Activated effector memory CD4-positive, alpha-beta T cell treated with anti-CD3 and anti-CD28 coated beads, Interleukin-2, amount 50 U/mL, for 16 hours (primary cell): ENCODE results near the gene MTX1.
A peak's percentile ranks its signal among the peaks of the same experiment; 100 is the strongest.
"Not testable (repeated sequence)": the region's sequence is repeated elsewhere in the genome, so short reads cannot be mapped to it uniquely, and the experiment has no call there.

Experiments
- DNase-seq: peaks from one replicate; pipeline ENCODE4 v3.0.0-alpha.2; 2020

The MTX1 gene

DNA sequence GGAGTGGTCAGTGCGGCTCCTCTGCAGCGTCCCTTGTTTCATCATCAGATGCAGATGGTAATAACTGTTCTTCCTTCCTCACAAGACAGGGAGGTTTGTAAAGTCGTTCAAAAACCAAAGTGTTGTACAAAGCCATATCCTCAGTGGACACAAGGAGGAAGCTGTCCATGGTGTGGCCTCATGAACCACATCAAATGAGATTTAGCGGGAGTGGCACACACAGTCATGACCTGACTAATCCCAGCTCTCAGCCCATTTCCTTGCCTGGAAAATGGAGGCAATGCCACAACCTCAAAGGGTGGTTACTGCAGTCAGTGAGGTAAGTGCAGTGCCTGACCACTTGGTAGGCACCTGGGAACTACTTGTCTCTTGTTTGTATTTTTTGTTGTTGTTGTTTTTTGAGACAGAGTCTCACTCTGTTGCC is 33.4 kb downstream of the MTX1 start:
- DNase-seq, result no peak

DNA sequence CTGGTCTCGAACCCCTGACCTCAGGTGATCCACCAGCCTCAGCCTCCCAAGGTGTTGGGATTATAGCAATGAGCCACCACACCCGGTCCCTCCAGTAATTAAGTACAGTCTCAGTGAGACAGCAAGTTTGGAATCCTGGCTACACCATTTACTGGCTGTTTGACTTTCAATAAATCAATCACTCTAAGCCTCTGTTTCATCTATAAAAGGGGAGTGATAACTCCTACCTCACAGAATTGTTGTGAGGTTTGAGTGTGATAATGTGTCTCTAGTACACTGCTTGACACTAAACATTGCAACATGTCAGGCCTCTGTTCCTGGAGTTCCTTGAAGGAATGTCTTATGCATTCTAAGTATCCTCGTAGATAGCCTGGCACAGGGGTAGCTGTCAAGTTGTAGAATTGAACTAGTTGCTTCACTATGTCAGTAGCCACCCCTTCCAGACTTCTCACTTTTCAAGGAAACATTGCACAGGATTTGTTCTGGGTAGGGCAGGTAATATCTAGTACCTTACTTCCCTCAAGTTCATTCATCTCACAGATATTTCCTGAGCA is 34.4 kb downstream of the MTX1 start:
- no peak for DNase-seq

DNA sequence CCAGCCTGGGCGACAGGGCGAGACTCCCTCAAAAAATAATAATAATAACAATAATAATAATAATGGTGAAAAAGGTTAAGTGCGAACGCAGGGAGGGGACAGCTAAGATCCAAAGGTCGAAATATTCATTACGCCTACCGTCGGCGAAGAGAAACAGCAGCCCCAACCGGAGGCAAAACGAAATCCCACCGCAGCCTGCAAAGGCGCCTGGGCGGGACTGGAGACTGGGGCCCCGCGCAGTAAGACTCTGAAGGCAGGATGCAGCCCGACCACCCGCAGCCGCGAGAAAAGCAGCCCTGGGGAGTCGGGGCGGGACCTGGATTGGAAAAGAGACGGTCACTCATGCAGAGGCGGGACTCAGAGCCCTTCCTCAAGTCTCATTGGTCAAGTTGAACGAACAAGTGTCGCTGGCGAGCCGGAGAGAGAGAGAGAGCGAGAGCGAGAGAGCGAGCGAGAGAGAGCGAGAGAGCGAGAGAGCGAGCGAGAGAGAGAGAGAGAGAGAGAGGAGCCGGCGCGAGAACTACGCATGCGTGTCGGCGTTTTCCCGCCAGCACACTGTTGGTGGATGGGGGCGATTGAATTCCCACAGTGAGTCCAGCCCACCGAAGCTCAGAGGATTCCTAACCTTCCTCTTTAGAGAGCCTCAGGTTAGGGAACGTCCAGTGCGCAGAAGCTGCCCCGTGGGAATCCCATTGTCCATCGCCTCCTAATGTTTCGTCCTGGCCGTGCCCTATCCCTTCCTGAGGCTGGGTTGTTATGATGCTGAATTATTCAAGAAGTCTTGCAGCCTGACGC is 36.1 kb downstream of the MTX1 start:
- DNase-seq, result peak; percentile 96

DNA sequence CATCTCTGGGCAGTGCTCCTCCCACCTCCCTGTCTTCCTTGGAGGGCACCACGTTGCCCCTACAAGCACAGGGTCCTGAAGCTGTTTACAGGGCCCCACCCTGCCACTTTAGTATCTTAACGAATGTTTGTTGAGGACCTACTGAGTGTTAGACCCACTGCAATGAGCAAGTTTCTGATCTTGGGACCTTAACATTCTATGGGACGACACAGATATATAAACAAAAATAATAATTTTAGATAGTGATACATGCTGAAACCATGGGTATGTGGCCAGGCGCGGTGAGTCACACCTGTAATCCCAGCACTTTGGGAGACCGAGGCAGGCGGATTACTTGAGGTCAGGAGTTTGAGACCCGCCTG is 36.6 kb downstream of the MTX1 start:
- DNase-seq, result no peak

DNA sequence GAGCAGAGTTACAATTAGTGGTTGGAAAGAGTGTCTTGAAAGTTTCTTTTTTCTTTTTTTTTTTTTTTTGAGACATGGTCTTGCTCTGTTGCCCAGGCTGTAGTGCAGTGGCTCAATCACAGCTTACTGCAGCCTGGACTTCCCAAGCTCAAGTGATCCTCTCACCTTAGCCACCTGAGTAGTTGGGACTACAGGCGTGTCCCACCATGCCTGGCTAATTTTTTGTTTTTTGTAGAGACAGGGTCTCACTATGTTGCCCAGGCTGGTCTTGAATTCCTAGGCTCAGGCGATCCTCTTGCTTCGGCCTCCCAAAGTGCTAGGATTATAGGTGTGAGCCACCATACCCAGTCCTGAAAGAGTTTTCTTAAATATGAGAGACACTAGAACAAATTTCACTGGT is 38.3 kb downstream of the MTX1 start:
- not testable (repeated sequence) for DNase-seq

DNA sequence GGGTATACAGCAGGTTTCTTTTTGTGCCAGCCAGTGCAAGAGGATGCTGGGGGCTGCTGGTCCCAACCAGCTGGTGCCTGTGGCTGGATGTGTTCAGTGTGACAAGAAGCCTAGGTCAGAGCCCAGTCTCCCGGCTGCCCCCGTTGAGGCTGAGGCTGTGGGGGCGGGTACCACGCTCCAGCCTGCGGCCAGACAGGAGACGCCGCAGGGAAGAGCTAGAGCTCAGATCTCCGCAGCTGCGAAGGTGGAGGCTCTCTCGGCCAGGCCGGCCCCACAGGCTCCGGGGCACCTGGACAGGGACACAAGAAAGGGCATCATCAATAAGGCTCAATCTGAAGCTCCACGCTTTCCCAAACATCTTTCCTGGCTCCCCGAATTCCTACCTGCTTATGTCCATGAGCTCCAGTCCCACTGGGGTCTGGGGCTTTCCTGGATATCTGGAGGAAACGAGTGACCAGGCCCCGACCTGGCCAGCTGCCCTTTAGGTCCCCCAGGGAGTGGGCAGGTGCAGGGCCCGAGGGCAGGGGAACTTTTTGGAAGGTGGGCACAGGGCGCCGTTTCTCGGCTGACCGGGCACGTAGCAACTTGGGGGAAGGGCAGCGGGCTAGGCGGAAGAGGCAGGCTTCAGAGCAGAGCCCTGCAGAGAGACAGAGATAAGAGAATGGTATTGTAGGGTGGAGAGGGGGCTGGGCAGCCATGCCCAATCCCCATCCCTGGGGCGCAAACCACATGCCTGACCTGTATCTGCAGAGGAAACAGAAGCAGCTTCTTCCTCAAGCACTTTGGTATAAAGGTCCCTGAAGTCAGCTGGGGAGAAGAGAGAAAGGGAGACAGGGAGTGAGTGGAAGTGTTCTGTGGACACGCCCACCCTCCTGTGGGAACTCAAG is 39.4 kb downstream of the MTX1 start:
- no peak for DNase-seq

DNA sequence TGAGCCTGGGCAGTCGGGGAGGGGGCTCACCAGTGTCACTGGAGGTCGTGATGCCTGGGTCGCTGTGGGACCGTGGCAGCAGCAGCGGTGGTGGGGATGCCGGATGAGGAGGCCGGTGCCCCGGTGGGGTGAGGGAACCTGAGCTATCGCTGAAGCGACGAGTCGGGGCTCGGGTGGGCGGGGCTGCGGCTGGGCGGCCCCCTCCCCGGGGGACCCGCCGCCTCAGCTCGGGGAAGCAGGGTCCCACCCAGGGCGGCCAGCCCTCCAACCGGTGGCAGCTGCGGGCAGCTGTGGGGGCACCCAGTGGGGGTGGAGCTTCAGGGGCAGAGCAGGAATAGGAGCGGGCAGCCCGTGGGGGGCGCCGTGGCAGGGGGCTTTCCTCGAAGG is 41.7 kb downstream of the MTX1 start:
- no peak for DNase-seq

DNA sequence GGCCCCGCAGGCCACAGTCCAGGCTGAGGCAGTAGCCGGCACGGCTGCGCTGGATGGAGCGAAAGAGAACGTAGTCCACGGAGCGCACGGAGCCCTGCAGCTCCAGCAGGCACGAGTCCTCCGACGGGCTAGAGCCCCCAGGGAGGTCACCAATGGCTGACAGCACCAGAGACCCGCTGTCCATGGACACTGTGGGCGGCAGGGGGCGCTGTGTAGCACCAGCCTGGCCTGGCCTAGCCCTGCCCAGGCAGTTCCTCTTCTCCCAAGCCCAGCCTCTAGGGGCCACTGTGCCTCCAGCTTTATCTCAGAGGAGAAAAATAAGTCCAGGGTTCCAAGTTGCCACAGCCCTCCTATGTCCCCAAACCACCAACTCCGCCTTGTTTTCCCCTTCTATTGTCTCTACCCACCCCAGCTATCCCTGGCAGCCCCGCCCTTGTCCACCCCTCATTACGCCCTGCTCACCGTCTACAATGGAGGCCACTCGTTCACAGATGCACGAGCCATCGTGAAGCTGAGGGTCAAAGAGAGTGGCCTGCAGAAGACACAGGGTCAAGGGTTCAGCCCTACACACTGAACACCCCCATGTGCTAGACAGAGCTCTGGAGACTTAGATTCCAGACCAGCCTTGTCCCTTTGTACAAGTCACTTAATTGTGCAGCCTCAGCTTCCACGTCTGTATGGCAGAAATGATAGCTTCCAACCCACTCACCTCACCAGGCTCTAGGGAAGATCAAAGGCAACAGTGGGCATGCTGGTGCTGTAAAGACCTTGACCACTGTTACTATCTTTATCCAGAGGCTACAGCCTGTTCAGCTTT is 42.3 kb downstream of the MTX1 start:
- DNase-seq, result peak; percentile 99

DNA sequence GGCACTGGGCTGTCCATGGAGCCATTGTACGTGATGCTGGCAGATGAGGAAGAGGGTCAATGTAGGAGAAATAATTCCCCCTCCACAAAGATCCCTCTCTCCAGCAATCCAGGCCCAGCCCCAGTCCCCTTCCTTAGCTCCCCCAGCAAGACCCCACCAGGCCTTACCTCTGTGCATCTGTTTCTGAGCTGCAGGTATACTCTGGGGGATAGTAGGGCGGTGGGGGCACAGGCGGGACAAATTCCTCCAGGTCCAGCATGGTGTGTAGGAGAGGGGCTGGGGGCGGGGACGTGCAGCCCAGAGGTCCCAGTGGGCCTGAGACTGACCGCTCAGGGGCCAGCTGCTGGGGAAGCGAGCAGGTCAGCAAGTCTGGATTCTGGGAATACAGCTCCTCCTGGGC is 43.1 kb downstream of the MTX1 start:
- DNase-seq, result no peak

DNA sequence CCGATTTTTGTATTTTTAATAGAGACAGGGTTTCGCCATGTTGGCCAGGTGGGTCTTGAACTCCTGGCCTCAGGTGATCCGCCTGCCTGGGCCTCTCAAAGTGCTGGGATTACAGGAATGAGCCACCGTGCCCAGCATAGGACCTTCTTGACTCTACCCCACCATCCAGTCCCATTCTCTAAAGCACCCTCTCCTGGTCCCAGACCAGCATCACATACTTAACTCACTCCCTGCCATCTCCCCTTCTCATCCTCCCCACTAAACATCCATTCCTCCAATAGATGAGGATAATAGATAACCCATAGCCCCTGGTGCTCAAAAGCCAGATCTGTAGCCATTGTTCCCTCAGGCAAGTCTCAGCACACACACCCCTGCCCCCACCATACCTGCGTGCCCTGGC is 44.7 kb downstream of the MTX1 start:
- DNase-seq, result no peak

DNA sequence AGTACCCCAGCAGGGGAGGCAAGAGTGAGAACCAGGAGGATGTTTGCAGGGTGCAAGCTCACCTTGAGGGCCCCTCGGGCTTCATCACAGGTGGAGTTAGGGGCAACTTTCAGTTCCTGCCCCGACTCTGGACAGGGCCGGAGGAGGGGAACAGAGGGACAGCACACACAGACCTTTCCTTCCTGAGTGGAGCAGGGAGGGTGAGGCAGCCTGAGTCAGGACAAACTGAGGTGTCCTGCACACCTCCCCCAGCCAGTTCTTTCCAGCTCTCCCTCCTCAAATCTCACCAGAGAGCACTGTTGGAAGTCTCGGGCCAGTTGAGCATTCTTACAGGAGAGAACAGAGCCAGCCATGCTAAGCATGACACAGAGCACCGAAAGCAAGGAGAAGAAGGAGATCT is 45.3 kb downstream of the MTX1 start:
- DNase-seq, result no peak

DNA sequence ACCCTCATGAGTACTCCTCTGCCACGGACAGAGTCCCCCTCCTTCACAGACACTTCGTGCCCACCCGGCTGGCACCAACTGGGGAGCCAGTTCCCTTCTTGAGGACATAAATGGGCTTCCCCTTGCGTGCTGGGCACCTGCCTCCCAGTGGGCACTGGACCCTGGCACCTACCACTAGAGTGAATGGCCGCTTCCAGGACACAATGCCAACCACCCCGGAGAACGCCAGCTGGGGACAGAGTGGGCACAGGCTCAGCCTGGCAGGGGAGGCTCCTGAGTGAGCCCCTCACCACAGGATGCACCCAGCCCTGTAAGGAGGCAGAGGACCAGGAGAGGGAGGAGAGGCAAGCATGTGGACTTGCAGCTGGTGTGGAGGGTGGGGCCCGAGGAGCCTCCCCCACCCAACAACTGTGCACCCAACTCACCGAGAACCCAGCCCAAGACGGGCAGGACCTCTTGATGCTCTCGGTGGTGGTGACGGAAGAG is 45.8 kb downstream of the MTX1 start:
- DNase-seq, result no peak

DNA sequence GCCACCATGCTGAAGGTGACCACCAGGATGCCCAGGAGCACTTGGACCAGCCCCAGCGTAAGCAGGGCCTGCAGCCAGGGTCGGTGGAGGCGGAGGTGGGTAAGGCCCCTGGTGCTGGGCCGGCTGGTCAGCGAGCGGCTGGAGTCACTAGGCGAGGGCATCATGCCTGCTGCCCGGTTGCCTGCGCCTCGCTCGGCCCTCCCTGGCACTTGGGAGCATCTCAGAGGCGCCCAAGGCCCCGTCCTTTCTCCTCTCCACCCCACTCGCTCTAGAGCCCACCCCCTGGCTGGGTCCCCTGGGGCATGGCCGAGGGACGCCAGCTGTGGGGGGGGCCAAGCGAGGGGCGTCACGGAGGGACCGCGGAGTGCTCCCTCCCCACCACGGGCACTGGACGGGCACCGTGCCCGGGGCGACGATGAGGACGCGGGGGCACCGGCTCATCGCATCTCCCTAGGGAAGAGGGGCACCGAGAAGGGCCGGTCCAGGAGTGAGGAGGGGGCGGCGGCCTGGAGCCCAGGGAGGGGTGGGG is 46.3 kb downstream of the MTX1 start:
- DNase-seq, result no peak

DNA sequence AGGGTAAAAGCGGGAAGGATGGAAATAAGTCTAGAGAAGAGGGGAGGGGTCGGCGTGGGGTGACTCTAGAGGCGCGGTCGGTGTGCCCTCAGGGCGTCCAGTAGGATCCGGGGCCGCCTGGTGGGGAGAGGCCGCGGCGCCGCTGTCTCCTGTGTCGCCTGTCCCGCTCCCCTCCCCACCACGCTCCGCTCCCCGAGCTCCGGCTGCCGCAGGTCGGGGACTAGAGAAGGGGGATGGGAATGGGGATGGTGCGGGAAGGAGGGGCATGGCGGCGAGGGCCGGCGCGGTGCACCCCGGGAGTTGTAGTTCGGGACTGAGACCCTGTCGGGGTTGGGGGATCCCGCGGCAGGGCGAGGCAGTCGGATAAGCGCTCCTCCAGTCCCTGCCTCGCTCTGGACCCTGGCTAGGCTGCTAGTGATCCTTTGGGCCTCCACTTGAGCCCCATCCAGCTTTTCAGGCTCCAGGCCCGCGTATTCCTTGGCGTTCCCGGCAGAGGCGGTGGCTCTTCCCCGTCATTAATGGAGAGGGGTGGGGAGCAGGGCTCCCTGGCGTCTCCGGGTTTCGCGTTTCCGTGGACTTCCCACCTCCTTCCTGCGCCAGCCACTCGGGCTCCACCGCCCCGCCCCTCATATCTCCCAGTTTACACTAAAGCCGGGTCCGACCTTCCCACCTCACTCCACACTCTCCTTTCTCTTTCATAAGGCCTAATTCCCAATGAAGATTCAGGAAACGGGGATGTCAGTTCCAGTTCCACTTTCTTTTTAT is 46.9 kb downstream of the MTX1 start, which contains the start of gene ENTREP3:
TSS of gene ENTREP3 (minus strand) at position 241 of the 765 bp plus-strand sequence. CDS start 606 bp downstream, outside the sequence.
- DNase-seq, result peak; percentile 90

DNA sequence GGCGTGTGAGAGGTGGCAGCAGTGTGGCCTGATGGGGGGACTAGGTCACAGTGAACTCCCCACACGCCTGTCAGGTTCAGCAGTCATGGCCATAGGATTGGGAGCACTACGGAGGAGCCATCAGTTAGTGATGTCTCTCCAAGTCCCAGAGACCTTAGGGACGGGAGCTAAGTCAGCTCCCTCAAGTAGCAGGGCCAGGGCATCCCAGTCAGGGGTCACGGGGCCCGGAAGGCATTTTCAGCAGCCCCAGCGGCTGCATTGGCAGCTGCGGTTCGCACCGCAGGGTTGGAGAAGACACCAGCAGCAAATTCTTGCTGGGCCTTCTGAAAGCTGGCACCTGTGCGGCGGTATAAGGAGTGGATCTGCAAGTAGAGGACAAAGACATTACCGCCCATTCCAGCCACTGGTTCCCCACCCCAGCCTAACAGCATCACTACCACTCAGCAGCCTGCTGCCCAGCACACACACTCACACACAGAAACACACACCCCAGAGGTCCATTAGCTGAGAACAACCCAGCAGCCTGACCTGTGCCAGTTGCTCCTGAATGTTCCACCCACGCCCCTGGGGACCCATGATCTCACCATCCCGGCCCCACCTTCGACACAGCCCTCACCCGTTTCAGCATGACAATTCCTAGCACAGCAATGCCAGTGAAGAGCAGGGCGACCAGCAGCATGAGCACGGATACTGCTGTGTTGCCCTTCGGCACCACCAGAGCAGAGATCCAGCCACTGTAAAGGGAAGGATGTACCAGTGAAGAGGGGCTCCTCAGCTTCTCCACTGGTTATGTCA is 47.8 kb downstream of the MTX1 start:
- no peak for DNase-seq

DNA sequence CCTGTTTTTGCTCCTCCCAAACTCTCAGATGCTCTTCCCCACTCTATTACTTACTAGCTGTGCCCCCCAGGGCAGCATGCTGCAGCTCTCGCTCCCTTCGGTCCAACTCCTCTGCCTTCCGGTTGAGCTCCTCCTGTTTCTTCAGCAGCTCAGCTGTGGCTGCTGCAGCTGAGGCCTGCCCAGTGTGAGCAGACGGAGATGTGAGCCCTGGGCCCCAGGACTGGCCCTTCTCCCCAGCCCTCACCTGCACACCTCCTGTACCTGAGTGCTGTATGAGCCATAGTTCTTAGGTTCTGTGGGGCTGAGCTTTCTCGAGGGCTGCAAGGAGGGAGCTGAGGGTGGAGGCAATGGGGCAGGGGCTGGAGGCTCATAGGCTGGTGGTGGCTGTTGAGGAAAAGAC is 51.8 kb downstream of the MTX1 start:
- DNase-seq, result no peak

DNA sequence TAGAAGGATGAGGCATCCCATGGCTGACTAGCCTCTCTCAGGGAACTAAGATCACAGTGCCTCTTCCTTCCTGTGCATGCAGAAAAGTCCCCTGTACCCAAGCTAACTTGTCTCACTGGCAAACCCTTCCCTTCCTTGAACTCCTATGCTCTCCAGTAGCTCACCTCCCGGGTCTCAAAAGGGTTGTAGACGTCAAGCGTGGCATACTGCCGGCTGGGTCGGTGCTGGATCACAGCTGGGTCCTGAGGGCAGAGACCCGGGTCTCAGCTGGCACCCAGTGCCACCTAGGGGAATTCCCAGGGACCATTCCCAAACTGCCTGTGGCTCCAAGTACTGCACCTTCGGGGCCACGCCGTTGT is 53.0 kb downstream of the MTX1 start:
- DNase-seq, result no peak

DNA sequence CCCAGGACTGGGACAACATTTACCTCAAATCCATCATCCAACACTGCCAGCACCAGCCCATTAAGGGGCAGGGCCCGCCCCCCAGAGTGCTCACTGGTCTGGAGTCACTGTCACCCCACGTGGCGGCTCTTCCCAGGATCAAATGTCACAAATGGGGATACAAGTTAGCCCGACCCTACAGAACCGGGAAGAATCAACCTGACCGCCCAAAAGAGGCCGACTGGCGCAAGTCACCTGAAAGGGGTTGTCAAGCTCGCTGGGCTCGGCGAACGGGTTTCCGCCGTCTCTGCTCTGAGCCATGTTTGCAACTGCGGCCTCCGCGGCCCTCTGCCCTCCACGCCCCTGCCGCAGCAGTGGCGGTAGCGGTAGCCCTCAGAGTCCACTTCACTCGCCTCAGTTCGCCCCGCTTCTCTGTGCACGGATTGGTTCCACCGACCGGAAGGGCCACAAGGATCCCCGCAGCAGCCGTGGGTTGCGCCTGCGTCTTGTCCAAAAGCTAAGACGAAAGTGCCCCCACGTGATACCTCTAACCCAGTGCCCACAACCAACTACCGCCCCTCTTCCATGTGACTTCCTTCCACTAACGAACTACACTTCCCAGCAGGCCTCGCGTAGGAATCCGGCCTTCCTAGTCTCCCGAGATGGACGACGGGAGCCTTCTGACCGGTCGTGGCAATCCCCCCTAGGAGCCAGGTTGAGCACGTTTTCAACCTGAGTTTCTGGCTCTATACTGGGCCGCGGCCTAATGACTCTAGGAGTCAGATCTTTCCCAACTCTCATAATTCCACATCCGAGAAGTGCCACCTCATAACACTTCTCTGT is 53.6 kb downstream of the MTX1 start, which contains the start of gene SCAMP3:
TSS of gene SCAMP3 (minus strand) at position 509 of the 822 bp plus-strand sequence. CDS start at position 300, 209 bp downstream.
- DNase-seq, result peak; percentile 95

DNA sequence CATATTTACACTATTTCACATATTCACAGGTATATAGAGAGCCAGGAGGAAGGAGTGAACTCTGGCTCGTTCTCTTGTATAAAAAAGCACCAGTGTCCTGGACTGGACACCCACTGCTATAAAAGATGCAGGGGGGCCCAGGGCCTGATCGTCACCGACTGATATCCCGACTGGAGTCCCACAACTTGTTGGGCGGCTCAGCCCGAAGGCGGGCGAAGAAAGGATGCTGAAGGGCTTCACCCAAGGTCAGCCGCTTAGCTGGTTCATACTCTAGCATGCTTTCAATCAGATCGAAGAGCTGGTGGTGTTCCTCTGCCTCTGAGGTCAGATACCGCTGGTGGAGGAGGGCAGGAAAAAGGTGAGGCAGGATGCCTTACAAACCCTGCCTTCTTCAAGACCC is 54.6 kb downstream of the MTX1 start:
- no peak for DNase-seq
